Bronchial epithelial cell (primary cell): ENCODE data around the gene ACADVL. TPM values are rescaled to one million over a fixed set of nuclear protein-coding genes. Genes with fewer than 3 reads are reported as not detected.
"Not testable (repeated sequence)": the region's sequence is repeated elsewhere in the genome, so short reads cannot be mapped to it uniquely, and the experiment has no call there.

Source experiments
- DNase-seq: peaks from one replicate; pipeline ENCODE4 v3.0.0-alpha.2; 2010; ENCODE audit warnings: low read depth
- FAIRE-seq: peaks from 2 replicates; lab custom pipeline; 2011; peaks lifted over from hg19 to GRCh38; lab: Jason Lieb, UNC
- H3K27me3 ChIP-seq: 2 replicates; pipeline ENCODE4 v1.5.1; 2011; ENCODE audit warnings: low read length; ENCODE audit not compliant: control insufficient read depth, insufficient read depth
- H3K36me3 ChIP-seq: 2 replicates; pipeline ENCODE4 v1.5.1; 2011; ENCODE audit warnings: low read length; ENCODE audit not compliant: control insufficient read depth, insufficient read depth
- H3K4me3 ChIP-seq: 2 replicates; pipeline ENCODE4 v1.5.1; 2011; ENCODE audit warnings: mild to moderate bottlenecking, low read depth, low read length, control low read depth
- total RNA-seq: library from RNA; depleted of rRNA; stranded (reverse); fragments of >200 nt; gene quantifications from 2 replicates; pipeline ENCODE4 v1.2.1, GENCODE V29; 2014
- TF ChIP-seq, protein P1 (sequence below): IDR thresholded peaks from 2 replicates; pipeline ENCODE4 v1.5.1; 2011; ENCODE audit warnings: mild to moderate bottlenecking, moderate library complexity, low read length, control low read depth, inconsistent platforms; ENCODE audit not compliant: insufficient read depth, severe bottlenecking

ACADVL gene
- total RNA-seq, 1 donor from 2014 or later, result 216 TPM

DNA sequence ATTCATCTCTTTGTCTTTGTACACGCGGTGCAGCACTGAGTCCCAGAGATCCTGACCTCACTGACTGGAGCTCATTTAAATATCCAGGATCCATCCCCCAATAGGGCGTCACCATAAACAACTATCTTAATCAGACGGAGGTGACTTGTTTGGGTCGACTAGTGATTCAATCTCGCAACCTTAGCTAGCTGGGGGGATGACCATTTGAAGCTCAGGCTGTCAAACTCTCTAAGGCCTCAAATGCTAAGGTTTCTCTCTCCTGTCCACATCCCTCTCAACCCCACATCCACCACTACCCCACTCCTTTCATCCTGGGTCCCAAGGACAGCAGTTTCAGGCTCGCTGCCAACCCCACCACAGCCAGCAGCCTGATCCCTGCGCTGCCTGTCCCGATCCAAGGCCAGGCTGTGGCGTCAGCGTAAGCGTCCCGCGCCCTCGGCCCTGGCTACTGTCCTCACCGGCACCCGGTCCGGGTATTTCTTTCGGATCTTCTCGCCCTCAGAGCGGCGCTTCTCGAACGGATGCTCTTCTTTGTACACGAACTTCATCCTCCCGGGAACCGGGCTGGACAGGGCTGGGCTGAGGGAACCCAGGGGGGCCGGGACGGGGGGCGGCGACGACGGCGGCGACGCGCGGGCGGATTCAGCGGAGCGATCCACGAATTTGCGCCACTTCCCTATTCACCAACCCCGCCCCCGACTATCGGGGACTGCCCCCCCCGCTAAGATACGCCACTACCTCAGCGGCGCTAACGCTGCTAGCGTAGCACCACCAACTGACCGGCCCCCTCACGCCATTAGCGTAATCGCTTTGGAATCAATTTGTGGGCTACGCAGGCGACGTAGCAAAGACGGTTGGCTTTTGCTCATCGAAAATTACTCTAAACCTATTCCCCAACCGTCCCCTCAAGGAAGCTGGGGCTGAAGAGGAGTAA lies 22.3 kb downstream of the ACADVL start, which contains the start of gene GABARAP:
Gene GABARAP, minus strand, starts transcription at position 667 of the 934 bp plus-strand sequence. Its CDS starts 119 bp downstream, at position 548.
- DNase-seq, result peak; percentile 83
- H3K36me3 ChIP-seq, result peaks cover 18% of the 10 kb centered on the region
- FAIRE-seq, result no peak
- TF ChIP-seq, protein P1, sequence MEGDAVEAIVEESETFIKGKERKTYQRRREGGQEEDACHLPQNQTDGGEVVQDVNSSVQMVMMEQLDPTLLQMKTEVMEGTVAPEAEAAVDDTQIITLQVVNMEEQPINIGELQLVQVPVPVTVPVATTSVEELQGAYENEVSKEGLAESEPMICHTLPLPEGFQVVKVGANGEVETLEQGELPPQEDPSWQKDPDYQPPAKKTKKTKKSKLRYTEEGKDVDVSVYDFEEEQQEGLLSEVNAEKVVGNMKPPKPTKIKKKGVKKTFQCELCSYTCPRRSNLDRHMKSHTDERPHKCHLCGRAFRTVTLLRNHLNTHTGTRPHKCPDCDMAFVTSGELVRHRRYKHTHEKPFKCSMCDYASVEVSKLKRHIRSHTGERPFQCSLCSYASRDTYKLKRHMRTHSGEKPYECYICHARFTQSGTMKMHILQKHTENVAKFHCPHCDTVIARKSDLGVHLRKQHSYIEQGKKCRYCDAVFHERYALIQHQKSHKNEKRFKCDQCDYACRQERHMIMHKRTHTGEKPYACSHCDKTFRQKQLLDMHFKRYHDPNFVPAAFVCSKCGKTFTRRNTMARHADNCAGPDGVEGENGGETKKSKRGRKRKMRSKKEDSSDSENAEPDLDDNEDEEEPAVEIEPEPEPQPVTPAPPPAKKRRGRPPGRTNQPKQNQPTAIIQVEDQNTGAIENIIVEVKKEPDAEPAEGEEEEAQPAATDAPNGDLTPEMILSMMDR, result no peak
- H3K27me3 ChIP-seq, result no peaks in the 10 kb centered on the region
- peak within 1 kb of the TSS; percentile 80 for H3K4me3 ChIP-seq

DNA sequence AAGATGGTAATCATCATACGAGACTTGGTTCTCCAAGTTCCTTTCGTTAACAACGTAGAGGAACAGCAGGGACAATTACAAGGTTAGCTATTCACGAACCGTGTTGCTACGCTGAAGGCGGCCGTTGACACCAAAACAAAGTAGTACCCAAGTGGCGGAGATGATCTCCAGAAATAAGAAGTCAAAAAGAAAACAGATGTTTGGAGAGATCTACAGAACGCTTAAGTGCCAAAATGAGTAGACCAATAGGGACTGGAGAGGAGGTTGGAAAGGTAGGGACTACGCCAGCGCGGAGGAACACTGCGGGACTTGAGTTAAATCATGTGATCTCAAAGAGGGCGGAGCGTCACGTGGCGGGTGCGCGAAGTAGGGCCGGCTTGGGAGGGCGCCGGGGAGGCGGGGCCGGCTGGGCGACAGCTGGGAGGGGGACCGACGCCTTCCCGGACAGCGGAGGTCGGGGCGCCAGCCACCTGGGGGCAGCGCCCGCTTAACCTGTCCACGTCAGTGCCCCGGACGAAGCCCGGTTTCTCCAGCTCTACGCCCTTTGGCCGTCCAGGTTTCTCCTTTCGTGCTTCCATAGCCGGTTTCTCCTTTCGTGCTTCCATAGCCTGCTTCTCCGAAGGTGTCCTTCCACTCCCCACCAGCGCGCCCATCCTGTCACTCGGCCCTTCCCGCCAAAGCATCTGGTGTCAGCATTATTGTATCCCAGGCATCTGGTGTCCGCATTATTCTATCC lies 23.1 kb downstream of the ACADVL start:
- H3K36me3 ChIP-seq, result peaks cover 15% of the 10 kb centered on the region
- no peak for FAIRE-seq

DNA sequence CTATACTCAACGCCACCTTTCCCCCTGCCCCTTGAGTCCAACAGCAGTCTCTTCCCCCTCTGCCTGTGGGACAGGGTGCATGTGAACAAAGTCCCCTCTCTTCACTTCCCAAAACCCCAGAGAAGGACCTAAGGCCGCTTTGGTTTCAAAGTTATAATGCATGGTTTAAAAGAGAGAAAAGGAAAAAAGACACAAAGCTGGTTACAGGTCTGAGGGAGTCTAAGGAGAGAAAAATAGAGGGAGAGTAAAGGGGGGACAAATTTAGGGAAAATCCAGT lies 23.7 kb downstream of the ACADVL start:
- peaks cover 15% of the 10 kb centered on the region for H3K36me3 ChIP-seq
- TF ChIP-seq, protein P1, result no peak
- peak overlapping the region; percentile 80 for H3K4me3 ChIP-seq
- FAIRE-seq (no peak), DNase-seq (no peak)
- H3K27me3 ChIP-seq, result no peaks in the 10 kb centered on the region

More for the DNA sequence above, 23.1 kb downstream of the ACADVL start:
- TF ChIP-seq, protein P1, result no peak
- DNase-seq, result peak; percentile 82
- no peaks in the 10 kb centered on the region for H3K27me3 ChIP-seq
- peak overlapping the region; percentile 80 for H3K4me3 ChIP-seq

DNA sequence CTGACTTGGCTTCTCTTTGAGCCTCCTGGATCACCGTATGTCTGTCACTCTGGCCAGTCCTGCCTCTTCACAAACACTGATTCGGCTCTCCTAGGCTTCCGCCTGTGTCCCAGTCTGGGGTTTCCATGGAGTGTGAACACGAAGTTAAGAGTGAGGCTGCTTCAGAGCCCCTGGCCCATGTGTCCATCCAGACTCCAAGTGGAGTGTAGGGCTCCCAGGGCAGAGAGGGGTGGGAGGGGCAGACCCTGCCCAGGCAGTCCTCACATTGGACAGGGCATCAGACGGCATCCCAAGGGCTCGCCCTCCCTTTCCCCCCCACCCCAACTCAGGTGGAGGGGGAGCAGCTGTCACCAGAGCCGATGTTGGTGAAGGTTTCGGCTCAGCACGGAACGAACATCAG lies 24.1 kb downstream of the ACADVL start:
- H3K27me3 ChIP-seq, H3K4me3 ChIP-seq, DNase-seq, FAIRE-seq: not testable (repeated sequence)
- peaks cover 15% of the 10 kb centered on the region for H3K36me3 ChIP-seq

DNA sequence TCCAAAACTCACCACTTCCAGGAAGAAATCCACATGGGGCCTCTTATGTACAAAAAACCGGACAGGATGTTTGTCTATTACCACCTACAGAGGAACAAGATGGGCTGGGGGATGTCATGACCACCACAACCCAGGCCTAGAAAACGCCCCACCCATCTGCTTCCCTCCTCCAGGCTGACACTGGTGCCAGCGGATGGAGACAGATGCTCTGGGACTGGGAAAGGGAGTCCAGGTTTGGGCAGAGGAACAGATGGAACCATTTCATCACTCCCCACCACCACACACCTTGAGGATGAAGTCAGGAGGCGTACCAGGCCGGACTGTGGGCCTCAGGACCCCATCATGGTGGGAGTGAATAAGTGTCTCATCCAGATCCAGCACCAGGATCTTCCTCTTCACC lies 27.0 kb downstream of the ACADVL start:
- H3K4me3 ChIP-seq, result no peak overlapping the region
- peaks cover 6% of the 10 kb centered on the region for H3K36me3 ChIP-seq
- H3K27me3 ChIP-seq, result no peaks in the 10 kb centered on the region
- TF ChIP-seq, protein P1, result no peak
- DNase-seq (no peak), FAIRE-seq (peak; percentile 43)

DNA sequence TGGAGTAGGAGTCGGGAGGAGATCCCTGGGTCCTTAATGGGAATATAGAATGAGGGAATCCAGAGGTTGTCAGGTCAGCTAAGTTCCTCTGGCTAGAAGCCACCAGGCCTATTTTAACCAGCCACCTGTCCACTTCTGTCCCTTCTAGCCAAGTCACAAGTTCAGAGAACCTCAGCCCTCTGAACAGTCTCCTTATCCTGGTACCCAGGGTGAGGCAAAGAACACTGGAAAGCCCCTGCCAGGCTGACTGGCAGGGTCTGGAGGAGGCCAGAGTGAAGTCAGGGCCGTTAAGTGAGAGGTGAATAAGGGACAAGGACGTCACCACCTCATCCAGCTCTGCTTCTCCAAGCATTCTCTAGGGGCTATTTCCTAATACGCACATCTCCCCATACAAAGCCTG lies 29.1 kb downstream of the ACADVL start:
- Histone ChIP-seq H3K36me3 (peaks cover 6% of the 10 kb centered on the region), H3K4me3 (no peak overlapping the region), H3K27me3 (no peaks in the 10 kb centered on the region)
- TF ChIP-seq, protein P1, result no peak
- FAIRE-seq, result no peak
- DNase-seq, result no peak
